Duodenal mucosa (tissue), 2 donors: Measurements from ENCODE around the gene DNAJB12.

Experiments
- H3K27ac ChIP-seq: one replicate; pipeline ENCODE4 v1.7.0; 2013; ENCODE audit warnings: low read depth, low read length
- H3K27me3 ChIP-seq, 2 donors: one replicate each; pipeline ENCODE4 v1.7.0; 2013; ENCODE audit warnings: low read length in 2 of 2, control low read depth in 1 of 2; ENCODE audit not compliant: insufficient read depth in 2 of 2, control insufficient read depth in 1 of 2
- H3K36me3 ChIP-seq, 2 donors: one replicate each; pipeline ENCODE4 v1.7.0; 2013; ENCODE audit warnings: low read length in 2 of 2, control low read depth in 1 of 2; ENCODE audit not compliant: insufficient read depth in 2 of 2, control insufficient read depth in 1 of 2
- H3K4me1 ChIP-seq, 2 donors: one replicate each; pipeline ENCODE4 v1.7.0; 2013; ENCODE audit warnings: low read length in 2 of 2, control low read depth in 1 of 2; ENCODE audit not compliant: insufficient read depth in 2 of 2, control insufficient read depth in 1 of 2
- H3K4me3 ChIP-seq, 2 donors: one replicate each; pipeline ENCODE4 v1.7.0; 2013; ENCODE audit warnings: low read length in 2 of 2, low read depth in 1 of 2
- H3K9ac ChIP-seq, 2 donors: one replicate each; pipeline ENCODE4 v1.7.0; 2013; ENCODE audit warnings: low read length in 2 of 2, low read depth in 1 of 2
- H3K9me3 ChIP-seq, 2 donors: one replicate each; pipeline ENCODE4 v1.7.0; 2013; ENCODE audit warnings: low read length in 2 of 2, control low read depth in 1 of 2; ENCODE audit not compliant: control insufficient read depth in 1 of 2

The DNAJB12 gene

GRCh38 chr10:72316748-72317435 lies 37.8 kb downstream of the DNAJB12 start:
- Histone ChIP-seq H3K4me3 (no peak overlapping the region), H3K27ac (peak overlapping the region; percentile 16), H3K27me3 (no peaks in the 10 kb centered on the region), H3K9me3 (no peaks in the 10 kb centered on the region), H3K9ac (peak overlapping the region in 1 of 2 donors; percentile 20), H3K4me1 (peaks cover 56 to 58% of the 10 kb centered on the region in 2 donors), H3K36me3 (no peaks in the 10 kb centered on the region)

- Histone ChIP-seq H3K9me3 (no peaks in the 10 kb centered on the region), H3K4me1 (peaks cover 51 to 56% of the 10 kb centered on the region in 2 donors), H3K27ac (peak overlapping the region; percentile 16), H3K4me3 (peak overlapping the region in 1 of 2 donors; percentile 19), H3K36me3 (no peaks in the 10 kb centered on the region), H3K9ac (peak overlapping the region; percentile 20 to 28), H3K27me3 (no peaks in the 10 kb centered on the region)
Observed at GRCh38 chr10:72316386-72316700, 38.4 kb downstream of the DNAJB12 start.

- H3K4me1 ChIP-seq = peaks cover 46 to 51% of the 10 kb centered on the region in 2 donors
- H3K4me3 ChIP-seq = peak overlapping the region in 1 of 2 donors; percentile 19
- H3K9me3 ChIP-seq = no peaks in the 10 kb centered on the region
- H3K9ac ChIP-seq = peak overlapping the region; percentile 20 to 58
- peak overlapping the region; percentile 38 for H3K27ac ChIP-seq
- no peaks in the 10 kb centered on the region for H3K36me3 ChIP-seq
- H3K27me3 ChIP-seq = no peaks in the 10 kb centered on the region
Observed at GRCh38 chr10:72315611-72316385, 38.9 kb downstream of the DNAJB12 start.

GRCh38 chr10:72315054-72315453 lies 39.7 kb downstream of the DNAJB12 start:
- Histone ChIP-seq H3K36me3 (no peaks in the 10 kb centered on the region), H3K9me3 (no peaks in the 10 kb centered on the region), H3K27me3 (no peaks in the 10 kb centered on the region), H3K4me1 (peaks cover 41 to 52% of the 10 kb centered on the region in 2 donors), H3K9ac (no peak overlapping the region), H3K4me3 (no peak overlapping the region), H3K27ac (peak overlapping the region; percentile 14)

GRCh38 chr10:72314263-72314662 lies 40.5 kb downstream of the DNAJB12 start:
- Histone ChIP-seq H3K36me3 (no peaks in the 10 kb centered on the region), H3K27ac (no peak overlapping the region), H3K27me3 (no peaks in the 10 kb centered on the region), H3K4me3 (no peak overlapping the region), H3K4me1 (peaks cover 45 to 56% of the 10 kb centered on the region in 2 donors), H3K9ac (no peak overlapping the region), H3K9me3 (no peaks in the 10 kb centered on the region)

- Histone ChIP-seq H3K4me3 (no peak overlapping the region), H3K9ac (no peak overlapping the region), H3K36me3 (no peaks in the 10 kb centered on the region), H3K27ac (no peak overlapping the region), H3K4me1 (peaks cover 48 to 55% of the 10 kb centered on the region in 2 donors), H3K27me3 (no peaks in the 10 kb centered on the region), H3K9me3 (no peaks in the 10 kb centered on the region)
Observed at GRCh38 chr10:72312865-72313391, 41.8 kb downstream of the DNAJB12 start.

- Histone ChIP-seq H3K27ac (no peak overlapping the region), H3K27me3 (no peaks in the 10 kb centered on the region), H3K36me3 (no peaks in the 10 kb centered on the region), H3K4me3 (no peak overlapping the region), H3K4me1 (peaks cover 41 to 47% of the 10 kb centered on the region in 2 donors), H3K9ac (no peak overlapping the region), H3K9me3 (no peaks in the 10 kb centered on the region)
Observed at GRCh38 chr10:72311667-72312066, 43.1 kb downstream of the DNAJB12 start.

- Histone ChIP-seq H3K36me3 (no peaks in the 10 kb centered on the region), H3K27ac (no peak overlapping the region), H3K9ac (no peak overlapping the region), H3K4me1 (peaks cover 31 to 37% of the 10 kb centered on the region in 2 donors), H3K4me3 (no peak overlapping the region), H3K9me3 (no peaks in the 10 kb centered on the region), H3K27me3 (no peaks in the 10 kb centered on the region)
Observed at GRCh38 chr10:72310636-72311035, 44.1 kb downstream of the DNAJB12 start.

- H3K27ac ChIP-seq = no peak overlapping the region
- no peaks in the 10 kb centered on the region for H3K9me3 ChIP-seq
- no peak overlapping the region for H3K4me3 ChIP-seq
- no peaks in the 10 kb centered on the region for H3K36me3 ChIP-seq
- peaks cover 27 to 33% of the 10 kb centered on the region in 2 donors for H3K4me1 ChIP-seq
- H3K9ac ChIP-seq = peak overlapping the region in 1 of 2 donors; percentile 14
- H3K27me3 ChIP-seq = no peaks in the 10 kb centered on the region
Observed at GRCh38 chr10:72310241-72310633, 44.5 kb downstream of the DNAJB12 start.
